Renal cortex interstitium (tissue), 11 donors: Measurements from ENCODE around the gene ITPK1. TPM values are rescaled to one million over a fixed set of nuclear protein-coding genes. Genes with fewer than 3 reads are reported as not detected.
"Not testable (repeated sequence)": the region's sequence is repeated elsewhere in the genome, so short reads cannot be mapped to it uniquely, and the experiment has no call there.

Source experiments
- DNase-seq, 11 donors: peaks; one replicate each; pipeline ENCODE4 v3.0.0-alpha.2; 2013; ENCODE audit warnings: low read depth in 9 of 11, low spot score in 4 of 11; ENCODE audit errors: extremely low read depth in 1 of 11
- polyA plus RNA-seq, 3 donors: library from polyadenylated mRNA; unstranded; fragments of 120-200 nt; gene quantifications; one replicate each; pipeline ENCODE4 v1.2.1, GENCODE V29; 2013; ENCODE audit not compliant: insufficient read length in 3 of 3

Gene ITPK1
- polyA plus RNA-seq, 3 donors = 27.5 to 40.5 (median 33.0) TPM

DNA sequence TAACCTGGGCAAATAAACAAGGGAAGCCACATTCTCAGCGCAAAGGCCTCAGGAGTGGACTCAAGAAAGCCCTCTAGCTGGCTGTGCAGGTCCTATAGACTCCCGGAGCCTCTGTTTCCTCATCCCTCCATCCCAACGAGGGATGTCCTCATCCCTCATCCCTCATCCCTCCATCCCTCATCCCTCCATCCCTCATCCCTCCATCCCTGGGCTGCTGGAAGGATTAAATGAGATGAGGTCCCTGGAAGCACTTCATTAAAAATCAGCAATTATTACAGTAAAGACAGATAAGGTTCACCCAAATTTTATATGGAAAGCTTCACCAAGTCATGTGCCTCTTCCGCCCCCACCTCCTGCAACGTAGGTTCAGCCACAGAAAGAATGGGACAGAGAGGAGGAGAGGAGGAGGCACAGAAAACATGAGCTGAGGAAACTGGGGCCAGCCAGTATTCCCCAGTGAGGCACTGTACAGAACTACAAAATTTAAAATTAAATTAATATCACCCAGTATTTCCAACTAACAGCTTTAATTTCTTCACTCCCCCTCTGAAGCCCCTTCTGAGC, 4.8 kb downstream of the ITPK1 start:
- DNase-seq = no peak

- no peak for DNase-seq
Observed at GRCh38 chr14:93109572-93110481, 5.9 kb downstream of the ITPK1 start.

DNA sequence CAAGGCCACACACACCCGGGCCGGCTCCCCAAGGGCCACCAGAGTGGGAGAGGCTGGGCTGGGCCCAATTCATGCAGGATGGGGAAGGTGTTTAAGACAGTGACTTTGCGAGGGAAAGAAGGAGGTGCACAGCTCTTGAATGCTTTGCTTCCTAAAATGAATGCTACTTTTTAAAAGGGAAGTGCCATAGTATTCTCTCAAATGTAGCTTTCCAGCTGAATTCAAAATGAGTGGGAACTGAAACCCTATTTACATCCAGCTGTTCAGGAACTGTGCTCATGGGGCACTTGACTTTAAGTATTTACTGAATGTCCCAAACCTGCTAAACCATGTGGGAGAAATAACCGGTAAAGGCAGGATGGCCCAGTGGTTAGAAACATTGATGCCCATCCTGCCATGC, 7.6 kb downstream of the ITPK1 start:
- DNase-seq = no peak

DNA sequence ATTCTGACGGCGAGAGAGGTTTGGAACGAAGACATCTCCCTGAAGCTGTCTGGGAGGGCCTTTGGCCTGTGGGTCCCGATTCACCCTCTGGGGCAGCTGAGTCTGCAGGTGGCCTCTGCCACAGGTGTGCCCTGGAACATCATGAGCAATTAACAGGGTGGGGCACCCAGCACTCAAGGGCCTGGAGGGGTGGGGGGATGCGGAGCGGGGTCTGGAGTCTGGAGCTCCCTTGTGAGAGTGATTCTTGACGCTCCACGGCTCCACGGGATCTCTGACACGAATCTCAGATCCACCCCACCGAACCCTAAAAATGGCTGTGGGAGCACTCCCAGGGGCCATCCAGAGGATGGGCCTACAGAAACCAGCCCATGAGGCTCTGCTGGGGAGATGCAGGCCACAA, 8.3 kb downstream of the ITPK1 start:
- no peak for DNase-seq

GRCh38 chr14:93106541-93107156, 9.1 kb downstream of the ITPK1 start:
- DNase-seq = no peak

- DNase-seq = not testable (repeated sequence)
Observed at GRCh38 chr14:93105856-93106255, 9.9 kb downstream of the ITPK1 start.

DNA sequence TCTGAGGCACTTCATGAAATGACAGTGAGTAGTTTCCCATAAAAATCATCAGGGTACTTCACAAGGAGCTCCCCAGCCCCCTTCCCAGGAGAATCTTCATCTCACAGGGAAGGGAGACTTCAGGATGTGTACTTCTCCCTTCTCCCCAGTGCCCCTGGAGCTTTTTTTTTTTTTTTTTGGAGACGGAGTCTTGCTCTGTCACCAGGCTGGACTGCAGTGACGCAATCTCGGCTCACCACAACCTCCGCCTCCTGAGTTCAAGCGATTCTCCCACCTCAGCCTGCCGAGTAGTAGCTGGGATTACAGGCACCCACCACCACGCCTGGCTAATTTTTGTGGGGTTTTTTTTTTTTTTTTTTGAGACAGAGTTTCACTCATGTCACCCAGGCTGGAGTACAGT, 10.4 kb downstream of the ITPK1 start:
- DNase-seq = no peak

DNA sequence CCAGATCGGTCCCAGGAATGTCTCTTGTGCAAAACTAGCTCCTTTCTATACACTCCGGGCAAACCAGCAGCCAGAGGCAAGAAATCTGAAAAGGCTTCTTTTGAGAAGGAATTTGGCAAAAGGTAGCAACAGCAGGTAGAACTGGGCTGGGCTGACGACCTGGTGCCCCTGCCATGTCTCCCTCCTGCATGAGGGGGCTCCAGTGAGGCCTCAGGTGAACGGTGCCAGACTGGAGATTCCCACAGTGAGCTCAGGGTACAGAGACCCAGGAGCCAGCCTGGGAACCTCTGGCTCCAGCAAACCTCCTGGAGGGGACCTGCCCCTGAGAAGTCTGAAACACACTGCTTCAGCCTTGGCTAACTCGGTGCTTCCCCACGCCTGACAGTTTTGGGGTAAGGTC, 10.8 kb downstream of the ITPK1 start:
- DNase-seq = no peak

DNA sequence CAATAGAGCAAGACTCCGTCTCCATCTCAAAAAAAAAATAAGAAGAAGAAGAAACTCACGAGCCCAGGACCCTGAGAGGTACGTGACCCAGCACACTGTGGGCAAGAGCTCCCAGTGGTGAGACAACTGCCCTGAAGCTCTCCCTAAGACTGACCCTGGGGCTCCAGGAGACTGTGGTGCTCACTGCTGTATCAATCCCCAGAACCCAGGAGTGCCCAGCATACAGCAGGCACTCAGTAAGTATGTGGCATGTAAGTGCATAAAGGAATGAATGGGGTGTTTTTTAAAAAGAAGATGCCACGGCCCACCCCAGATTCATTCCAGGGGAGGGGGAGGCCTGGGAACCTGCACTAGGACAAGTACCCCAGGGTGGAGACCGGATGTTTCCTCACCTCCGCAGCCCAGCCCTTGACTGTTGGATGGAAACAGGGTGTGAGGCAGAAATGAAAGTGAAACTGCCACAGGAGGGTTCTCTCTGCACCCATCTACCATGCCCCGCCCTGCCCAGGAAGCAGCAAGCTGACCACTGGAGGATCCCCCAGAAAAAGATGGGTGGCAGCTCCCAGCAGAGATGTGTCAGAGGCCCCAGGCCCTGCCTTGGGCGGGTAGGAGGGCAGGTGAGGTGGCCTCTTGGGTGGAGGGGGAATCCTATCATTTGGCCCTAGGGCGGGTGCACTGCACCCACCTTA, 12.2 kb downstream of the ITPK1 start:
- DNase-seq = no peak

DNA sequence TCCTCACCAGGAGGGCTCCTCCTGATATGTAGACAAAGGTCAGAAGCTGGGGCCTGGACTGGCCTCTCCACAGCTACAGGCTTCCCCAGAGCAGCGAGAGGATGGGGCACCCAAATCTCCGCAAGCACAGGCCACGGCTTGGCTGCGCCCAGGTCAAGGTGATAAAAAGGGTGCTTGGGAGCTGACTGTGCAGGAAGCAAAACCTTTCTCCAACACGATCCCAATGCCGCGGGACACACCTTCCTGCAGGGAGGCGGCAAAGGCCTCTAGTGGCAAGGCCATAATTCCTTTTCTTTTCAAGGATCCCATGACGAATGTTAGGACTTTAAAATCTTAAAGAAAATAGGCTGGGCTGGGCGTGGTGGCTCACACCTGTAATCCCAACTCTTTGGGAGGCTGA, 13.6 kb downstream of the ITPK1 start:
- no peak for DNase-seq

- no peak for DNase-seq
Observed at GRCh38 chr14:93101181-93101580, 14.5 kb downstream of the ITPK1 start.

DNA sequence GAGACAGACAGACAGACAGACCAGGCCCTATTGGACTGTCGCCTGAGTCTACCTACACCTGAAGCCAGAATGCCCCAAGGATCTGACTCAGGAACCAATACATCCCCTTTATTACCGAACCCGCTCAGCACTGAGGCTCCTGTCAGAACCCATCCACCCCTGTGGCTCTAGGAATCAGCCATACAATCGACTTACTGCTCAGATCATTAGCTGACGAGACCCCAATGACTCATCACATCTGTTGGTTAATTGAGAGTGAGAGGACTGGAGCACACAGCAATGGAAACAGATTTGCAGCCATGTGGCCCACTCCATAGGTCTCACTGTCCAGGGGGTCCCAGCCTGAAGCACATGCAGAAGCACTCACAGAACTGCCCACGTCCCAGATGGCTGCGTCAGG, 15.2 kb downstream of the ITPK1 start:
- no peak for DNase-seq

GRCh38 chr14:93100100-93100499, 15.6 kb downstream of the ITPK1 start:
- no peak for DNase-seq

DNA sequence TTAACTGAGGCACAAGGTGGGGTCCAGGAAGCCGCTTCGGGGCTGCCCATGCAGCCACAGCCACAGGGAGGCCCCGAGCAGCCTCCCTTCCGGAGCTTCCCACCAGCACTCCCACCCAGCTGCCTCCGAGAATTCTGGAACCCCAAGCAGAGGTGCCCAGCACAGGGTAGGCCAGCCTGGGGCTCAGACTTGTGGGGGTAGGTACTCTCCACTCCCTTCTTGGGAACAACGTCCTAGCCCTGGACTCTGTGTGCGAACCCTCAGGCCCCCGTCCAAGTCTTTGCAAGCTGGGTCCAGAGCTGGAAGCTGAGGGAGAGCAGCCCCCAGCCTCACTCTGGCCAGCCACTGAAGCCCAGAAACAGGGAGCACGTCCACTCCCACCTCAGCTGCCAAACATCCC, 16.1 kb downstream of the ITPK1 start:
- no peak for DNase-seq

GRCh38 chr14:93099196-93099595, 16.5 kb downstream of the ITPK1 start:
- DNase-seq = no peak

GRCh38 chr14:93096691-93097322, 18.9 kb downstream of the ITPK1 start:
- no peak for DNase-seq

DNA sequence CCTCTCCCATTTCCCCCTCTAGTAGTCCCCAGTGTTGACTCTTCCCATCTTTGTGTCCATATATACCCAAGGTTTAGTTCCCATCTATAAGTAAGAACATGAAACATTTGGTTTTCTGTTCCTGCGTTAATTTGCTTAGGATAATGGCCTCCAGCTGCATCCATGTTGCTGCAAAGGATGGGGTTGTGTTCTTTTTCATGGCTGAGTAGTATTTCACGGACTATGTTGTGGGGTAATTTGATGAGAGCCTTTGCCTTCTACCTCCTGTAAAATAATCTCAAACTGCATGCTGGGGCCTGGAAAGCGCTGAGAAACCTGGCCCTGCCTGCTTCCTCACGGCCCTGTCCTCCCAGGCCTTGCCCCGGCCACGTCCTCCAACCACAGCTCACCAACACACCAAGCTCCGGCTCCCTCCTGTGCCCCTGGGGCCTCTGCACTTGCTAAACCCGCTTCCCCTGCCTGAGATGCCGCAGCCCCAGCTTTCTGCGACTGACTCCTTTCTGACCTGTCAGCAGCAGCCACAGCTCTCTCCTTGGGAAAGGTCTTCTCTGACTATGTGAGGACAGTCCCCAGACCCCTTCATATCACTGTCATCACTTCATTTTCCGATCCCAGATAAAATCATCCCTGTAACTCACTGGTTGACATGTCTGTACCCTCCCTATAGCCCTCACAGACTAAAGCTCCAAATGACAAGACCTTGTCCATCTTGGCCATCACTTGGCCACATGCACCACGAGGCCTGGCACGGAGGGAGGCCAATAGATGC, 19.8 kb downstream of the ITPK1 start:
- no peak for DNase-seq

- DNase-seq = no peak
Observed at GRCh38 chr14:93094121-93094918, 21.4 kb downstream of the ITPK1 start.
